ENCODE results near the gene ZG16. TPM values are rescaled to one million over a fixed set of nuclear protein-coding genes. Genes with fewer than 3 reads are reported as not detected.

ZG16 gene
- total and polyA plus RNA-seq, 9 of the 15 experiments (the other 6 are each of a cell fraction or from before 2014, with no cell fraction given) = 0.04 TPM; not detected in 8

DNA sequence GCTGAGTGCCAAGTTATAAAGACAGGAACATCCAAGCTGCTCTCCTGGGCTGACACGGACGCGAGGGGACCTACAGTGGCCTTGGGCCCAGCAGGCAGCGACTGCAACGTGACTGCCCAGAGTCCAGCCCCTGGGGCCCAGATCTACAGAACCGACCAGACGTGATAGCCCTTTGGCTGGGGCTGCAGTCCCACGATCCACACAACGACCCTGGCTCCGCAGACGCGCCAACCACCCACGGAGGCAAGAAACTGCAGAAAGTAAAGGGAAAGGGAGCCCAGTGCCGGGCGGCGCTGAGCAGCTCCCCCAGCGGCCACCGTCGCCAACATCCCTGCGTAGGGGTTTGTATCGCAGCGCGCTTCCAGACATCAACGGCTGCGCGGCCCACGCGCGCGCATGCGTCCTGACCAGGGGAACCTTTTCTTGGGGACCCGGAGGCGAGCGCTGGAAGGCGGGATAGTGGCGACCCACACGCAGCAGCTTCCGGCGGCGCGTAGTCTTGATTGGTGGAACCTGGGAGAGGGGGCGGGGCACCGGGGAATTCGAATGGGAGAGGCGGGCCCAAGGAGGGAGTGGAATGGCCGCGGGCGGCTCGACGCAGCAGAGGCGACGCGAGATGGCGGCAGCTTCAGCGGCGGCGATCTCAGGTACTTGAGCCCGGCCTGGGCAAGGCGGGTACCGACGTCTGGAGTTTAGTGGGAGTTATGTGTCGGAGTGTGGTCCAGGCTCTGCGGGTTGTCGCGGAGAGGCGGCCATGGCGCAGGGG, 12.3 kb downstream of the ZG16 start, which contains the start of gene KIF22 (continued):
- TF ChIP-seq IFI16 (CRISPR knock-in tag; IDR thresholded peaks at IDR 0.05) (no peak), JUN (IDR thresholded peaks at IDR 0.05; ENCODE audit: borderline replicate concordance, low read depth, low read length) (0 out of 2 replicates have a peak, but pooled peaks have one; percentile 15), JUN (CRISPR knock-in tag; IDR thresholded peaks at IDR 0.05; ENCODE audit: borderline replicate concordance) (no peak), TOE1 (IDR thresholded peaks at IDR 0.05; ENCODE audit: borderline replicate concordance) (peak; percentile 83), TOE1 (CRISPR knock-in tag; IDR thresholded peaks at IDR 0.05; ENCODE audit: borderline replicate concordance, low read depth) (peak; percentile 55; the same call in 1 of the 2 replicates), NFYB (IDR thresholded peaks at IDR 0.05; ENCODE audit: extremely low read depth, insufficient read length) (peak; percentile 91), ZNF140 (CRISPR knock-in tag; IDR thresholded peaks at IDR 0.05) (no peak), ZBTB7A (IDR thresholded peaks at IDR 0.05; ENCODE audit: borderline replicate concordance, control insufficient read depth, low read depth, low read length) (0 out of 2 replicates have a peak, but pooled peaks have one; percentile 28), FOXA1 (IDR thresholded peaks at IDR 0.05; ENCODE audit: borderline replicate concordance) (no peak), PURB (CRISPR knock-in tag; IDR thresholded peaks at IDR 0.05; ENCODE audit: low read depth) (no peak), ZNF212 (CRISPR knock-in tag; IDR thresholded peaks at IDR 0.05) (0 out of 2 replicates have a peak, but pooled peaks have one; percentile 55), KLF16 (IDR thresholded peaks at IDR 0.05) (peak; percentile 74; the same call in 1 of the 2 replicates), NELFE (IDR thresholded peaks at IDR 0.05; ENCODE audit: insufficient read depth, insufficient read length) (no peak), NCOR1 (IDR thresholded peaks at IDR 0.05) (peak; percentile 69), NR2C2 (CRISPR knock-in tag; IDR thresholded peaks at IDR 0.05) (peak; percentile 11; the same call in 1 of the 2 replicates), NR2C2 (tag; IDR thresholded peaks at IDR 0.05) (peak; percentile 86), PTRF (tag; IDR thresholded peaks at IDR 0.05) (no peak), ETV6 (IDR thresholded peaks at IDR 0.05; ENCODE audit: borderline replicate concordance in 1 of 2, low read depth in 2 of 2, low read length in 1 of 2) (no peak; a peak in 1 of 4 replicates), ETV6 (CRISPR knock-in tag; IDR thresholded peaks at IDR 0.05; ENCODE audit: borderline replicate concordance) (0 out of 2 replicates have a peak, but pooled peaks have one; percentile 25)
- TF ChIP-seq, protein P1, sequence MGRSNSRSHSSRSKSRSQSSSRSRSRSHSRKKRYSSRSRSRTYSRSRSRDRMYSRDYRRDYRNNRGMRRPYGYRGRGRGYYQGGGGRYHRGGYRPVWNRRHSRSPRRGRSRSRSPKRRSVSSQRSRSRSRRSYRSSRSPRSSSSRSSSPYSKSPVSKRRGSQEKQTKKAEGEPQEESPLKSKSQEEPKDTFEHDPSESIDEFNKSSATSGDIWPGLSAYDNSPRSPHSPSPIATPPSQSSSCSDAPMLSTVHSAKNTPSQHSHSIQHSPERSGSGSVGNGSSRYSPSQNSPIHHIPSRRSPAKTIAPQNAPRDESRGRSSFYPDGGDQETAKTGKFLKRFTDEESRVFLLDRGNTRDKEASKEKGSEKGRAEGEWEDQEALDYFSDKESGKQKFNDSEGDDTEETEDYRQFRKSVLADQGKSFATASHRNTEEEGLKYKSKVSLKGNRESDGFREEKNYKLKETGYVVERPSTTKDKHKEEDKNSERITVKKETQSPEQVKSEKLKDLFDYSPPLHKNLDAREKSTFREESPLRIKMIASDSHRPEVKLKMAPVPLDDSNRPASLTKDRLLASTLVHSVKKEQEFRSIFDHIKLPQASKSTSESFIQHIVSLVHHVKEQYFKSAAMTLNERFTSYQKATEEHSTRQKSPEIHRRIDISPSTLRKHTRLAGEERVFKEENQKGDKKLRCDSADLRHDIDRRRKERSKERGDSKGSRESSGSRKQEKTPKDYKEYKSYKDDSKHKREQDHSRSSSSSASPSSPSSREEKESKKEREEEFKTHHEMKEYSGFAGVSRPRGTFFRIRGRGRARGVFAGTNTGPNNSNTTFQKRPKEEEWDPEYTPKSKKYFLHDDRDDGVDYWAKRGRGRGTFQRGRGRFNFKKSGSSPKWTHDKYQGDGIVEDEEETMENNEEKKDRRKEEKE (IDR thresholded peaks at IDR 0.05; ENCODE audit: borderline replicate concordance in 1 of 2, control insufficient read depth in 1 of 2, low read depth in 2 of 2, low read length in 1 of 2) = peak in 1 of 2 experiments; percentile 95; a peak in 2 of 4 replicates
- TF ChIP-seq, protein P2, sequence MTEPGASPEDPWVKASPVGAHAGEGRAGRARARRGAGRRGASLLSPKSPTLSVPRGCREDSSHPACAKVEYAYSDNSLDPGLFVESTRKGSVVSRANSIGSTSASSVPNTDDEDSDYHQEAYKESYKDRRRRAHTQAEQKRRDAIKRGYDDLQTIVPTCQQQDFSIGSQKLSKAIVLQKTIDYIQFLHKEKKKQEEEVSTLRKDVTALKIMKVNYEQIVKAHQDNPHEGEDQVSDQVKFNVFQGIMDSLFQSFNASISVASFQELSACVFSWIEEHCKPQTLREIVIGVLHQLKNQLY (CRISPR knock-in tag; conservative IDR thresholded peaks at IDR 0.05) = 0 out of 4 replicates have a peak, but pooled peaks of 1 of the 2 experiments have one; percentile 40
